K562 (cell line): ENCODE data around the gene UBTD1. TPM values are rescaled to one million over a fixed set of nuclear protein-coding genes. Genes with fewer than 3 reads are reported as not detected.

ENCODE experiments used
- ATAC-seq: fragments of 200-7000 bp; cut with Tn5 transposase; 3 replicates; pipeline ENCODE4 v1.9.1; 2020; ENCODE audit warnings: moderate library complexity
- BruUV-seq: library from RNA; stranded (reverse); fragments of 400-500 nt; replicated peaks from 2 replicates; lab custom pipeline; 2021; lab: Mats Ljungman, UMichigan
- CTCF ChIA-PET: fragments of 300-600 bp; formaldehyde crosslinking; extraction: SDS; loops from one replicate; lab custom pipeline; 2021; ENCODE audit warnings: low intra/inter-chr PET ratio; lab: Yijun Ruan, JAX
- POLR2A ChIA-PET: fragments of 300-600, 350-650 bp; sonication (Branson Sonifier 250); formaldehyde crosslinking; extraction: SDS; loops from one replicate; lab custom pipeline; 2021; ENCODE audit warnings: antibody characterized with exemption, inconsistent platforms; lab: Yijun Ruan, JAX
- DNase-seq, 4 experiments: peaks; one replicate each; pipeline versions ENCODE4 v3.0.0 to v3.0.0-alpha.2; 2011 to 2018; ENCODE audit warnings: low spot score in 3 of 4, mixed read lengths in 3 of 4; ENCODE audit errors: extremely low read depth in 1 of 4
- FAIRE-seq: peaks from 2 replicates; lab custom pipeline; 2011; peaks lifted over from hg19 to GRCh38; lab: Jason Lieb, UNC
- H2AFZ ChIP-seq: 2 replicates; pipeline ENCODE4 v1.6.0; 2011; ENCODE audit warnings: low read depth, low read length, control low read depth, inconsistent platforms
- H3K27ac ChIP-seq: fragments of 200-600 bp; 3 replicates; pipeline ENCODE4 v1.8.0; 2011; ENCODE audit warnings: low read depth, mild to moderate bottlenecking, control low read depth, inconsistent platforms, low read length, moderate library complexity, mixed read lengths; ENCODE audit errors: extremely low read depth
- H3K27me3 ChIP-seq, 2 experiments: fragments of 300-600 bp in 1 of 2; 2 replicates in 1 of 2; 3 replicates in 1 of 2; pipeline versions ENCODE4 v1.6.0 to v1.8.0; 2011; ENCODE audit warnings: inconsistent platforms in 2 of 2, low read length in 2 of 2, mild to moderate bottlenecking in 1 of 2, mixed read lengths in 1 of 2, moderate library complexity in 1 of 2; ENCODE audit not compliant: control insufficient read depth in 2 of 2, insufficient read depth in 2 of 2
- H3K36me3 ChIP-seq: fragments of 300-600 bp; 3 replicates; pipeline ENCODE4 v1.8.0; 2011; ENCODE audit warnings: mild to moderate bottlenecking, low read length, inconsistent platforms; ENCODE audit not compliant: control insufficient read depth, insufficient read depth
- H3K4me1 ChIP-seq, 2 experiments: fragments of 200-600 bp in 1 of 2; replicated peaks in 1 of 2; 2 replicates in 1 of 2; 3 replicates in 1 of 2; pipeline versions ENCODE4 v1.5.1 to v1.8.0; 2011; ENCODE audit warnings: inconsistent platforms in 2 of 2, low read length in 2 of 2, mild to moderate bottlenecking in 1 of 2, mixed read lengths in 1 of 2, moderate library complexity in 1 of 2; ENCODE audit not compliant: control insufficient read depth in 2 of 2, insufficient read depth in 2 of 2
- H3K4me2 ChIP-seq: 2 replicates; pipeline ENCODE4 v1.6.1; 2011; ENCODE audit warnings: low read length, control low read depth, inconsistent platforms, mixed read lengths; ENCODE audit not compliant: insufficient read depth
- H3K4me3 ChIP-seq: fragments of 200-600 bp; sonication (generic), shearing (Covaris generic); 2 replicates; pipeline ENCODE4 v1.5.1; 2016; ENCODE audit warnings: control low read depth, inconsistent platforms
- H3K79me2 ChIP-seq: fragments of 200-600 bp; 3 replicates; pipeline ENCODE4 v1.8.0; 2011; ENCODE audit warnings: low read length, inconsistent platforms; ENCODE audit not compliant: control insufficient read depth, insufficient read depth
- H3K9ac ChIP-seq, 2 experiments: 2 replicates each; pipeline versions ENCODE4 v1.6.0 to v1.6.1; 2011; ENCODE audit warnings: low read depth in 2 of 2, low read length in 2 of 2, control low read depth in 1 of 2, inconsistent platforms in 1 of 2, mild to moderate bottlenecking in 1 of 2, mixed read lengths in 1 of 2; ENCODE audit not compliant: insufficient read depth in 1 of 2
- H3K9me1 ChIP-seq: one replicate; pipeline ENCODE4 v1.6.0; 2011; ENCODE audit warnings: inconsistent platforms, mild to moderate bottlenecking, low read length, moderate library complexity; ENCODE audit not compliant: control insufficient read depth, insufficient read depth
- H3K9me3 ChIP-seq: replicated peaks from 2 replicates; pipeline ENCODE4 v1.5.1; 2011; ENCODE audit warnings: low read depth, low read length, inconsistent platforms; ENCODE audit not compliant: control insufficient read depth, insufficient read depth
- H4K20me1 ChIP-seq: replicated peaks from 2 replicates; pipeline ENCODE4 v1.6.1; 2011; ENCODE audit warnings: low read length, inconsistent platforms, mixed read lengths; ENCODE audit not compliant: control insufficient read depth, insufficient read depth
- DIDO1 ChIP-seq: fragments of 450-650 bp; IDR thresholded peaks from 2 replicates; pipeline ENCODE4 v1.6.1; 2016; ENCODE audit warnings: low read depth, missing biosample characterization, missing genetic modification characterization
- HCFC1 ChIP-seq: IDR thresholded peaks from 2 replicates; pipeline ENCODE4 v1.6.1; 2012; ENCODE audit warnings: low read depth, low read length, improper control_type of control experiment
- ID3 ChIP-seq, 2 experiments: fragments of 250-450 bp in 1 of 2; fragments of 450-650 bp in 1 of 2; sonication (Bioruptor Pico) in 1 of 2; IDR thresholded peaks; 2 replicates each; pipeline versions ENCODE4 v1.6.1 to v1.8.0; 2016 to 2021; ENCODE audit warnings: mild to moderate bottlenecking in 2 of 2, moderate library complexity in 2 of 2, missing compliant biosample characterization in 1 of 2, missing genetic modification characterization in 1 of 2
- POLR3A ChIP-seq: IDR thresholded peaks from 2 replicates; pipeline ENCODE4 v1.6.1; 2011; ENCODE audit warnings: borderline replicate concordance, mild to moderate bottlenecking, moderate library complexity; ENCODE audit not compliant: insufficient read length, insufficient read depth; ENCODE audit errors: extremely low read depth
- SNRNP70 ChIP-seq: fragments of 200-400 bp; formaldehyde crosslinking; optimal IDR thresholded peaks from 2 replicates; pipeline ENCODE3; 2017; ENCODE audit warnings: low read depth, low read length
- ZNF263 ChIP-seq: sonication (generic); formaldehyde crosslinking; IDR thresholded peaks from 2 replicates; pipeline ENCODE4 v1.8.0; 2022; ENCODE audit warnings: mild to moderate bottlenecking, missing genetic modification reagents, borderline replicate concordance
- ZNF311 ChIP-seq: fragments of 250-450 bp; sonication (Bioruptor Pico); IDR thresholded peaks from 2 replicates; pipeline ENCODE4 v1.4.0; 2020; ENCODE audit warnings: mild to moderate bottlenecking, moderate library complexity
- ZNF740 ChIP-seq, 3 experiments: fragments of 200-800 bp in 1 of 3; sonication (Bioruptor generic) in 1 of 3; sonication (generic) in 1 of 3; formaldehyde crosslinking in 1 of 3; IDR thresholded peaks; 2 replicates each; pipeline versions ENCODE4 v1.6.1 to v1.8.0; 2016 to 2022; ENCODE audit warnings: mild to moderate bottlenecking in 2 of 3, missing compliant biosample characterization in 2 of 3, missing genetic modification characterization in 2 of 3, missing genetic modification reagents in 1 of 3
- WGBS: fragments of 100-300 bp; shearing (Covaris generic); methylation state at CpG from one replicate; pipeline ENCODE4 v1.1.6; 2016; ENCODE audit warnings: low coverage, mixed read lengths; ENCODE audit not compliant: insufficient coverage; ENCODE audit errors: missing lambda C conversion rate; 5-methylcytosine and 5-hydroxymethylcytosine counted together
- in situ Hi-C: fragments of 300-500 bp; cut with MboI; formaldehyde crosslinking; loops from 4 replicates; pipeline ENCODE4 v1.15.0; 2018; ENCODE audit warnings: inconsistent platforms, mixed read lengths
- intact Hi-C: fragments of 100-400 bp; cut with micrococcal nuclease; formaldehyde crosslinking; loops from 2 replicates; pipeline ENCODE4 v1.14.2; 2022
- polyA plus RNA-seq, 8 experiments: library from polyadenylated mRNA; depleted of rRNA in 4 of 8; stranded (reverse) in 5 of 8; unstranded in 3 of 8; fragments of >200 nt; fragmentation: Nextera tagmentation in 2 of 8; fragmentation: Illumina TruSeq in 1 of 8; extraction: Ambion mirVana in 2 of 8; extraction: Trizol in 1 of 8; gene quantifications; 2 replicates each; pipeline versions ENCODE4 v1.2.1 to v1.2.3, GENCODE V29; 2011 to 2014; ENCODE audit warnings: inconsistent platforms in 1 of 8, missing spikeins in 1 of 8
- total RNA-seq, 7 experiments: library from RNA; depleted of rRNA in 6 of 7; stranded (reverse); fragments of >200 nt in 6 of 7; fragmentation: Illumina TruSeq in 2 of 7; extraction: Trizol in 2 of 7; gene quantifications; 2 replicates each; pipeline versions ENCODE4 v1.2.1 to v1.2.3, GENCODE V29; 2011 to 2021; ENCODE audit warnings: low replicate concordance in 1 of 7
- TF ChIP-seq, protein P1 (sequence below): fragments of 200-800 bp; sonication (Bioruptor generic); IDR thresholded peaks from 2 replicates; pipeline ENCODE4 v1.6.1; 2017; ENCODE audit warnings: missing genetic modification characterization, missing compliant biosample characterization

UBTD1 gene
- total and polyA plus RNA-seq, 9 of the 15 experiments (the other 6 are each of a cell fraction or from before 2014, with no cell fraction given): 0.08 to 1.6 (median 0.81) TPM; not detected in 1

GRCh38 chr10:97573672-97574071 lies 74.9 kb downstream of the UBTD1 start:
- H3K4me3 ChIP-seq: no peak overlapping the region
- FAIRE-seq (no peak), ATAC-seq (no peak), DNase-seq (no peak)
- ChIA-PET POLR2A (interaction anchor here (1.0 to 1.2 kb wide), 2 partner anchors 12 to 39 kb away, joined by 3 read pairs; no protein-coding TSS in a partner anchor), CTCF (interaction anchor here (3.4 kb wide), 1 partner anchor 39 kb away, joined by 23 read pairs; no protein-coding TSS in a partner anchor)
- intact Hi-C loops: loop anchor here (5.0 to 10.0 kb wide), 2 partner anchors 111 to 159 kb away; partner anchors contain the start of gene AVPI1
- WGBS: 22% methylated on average over 2 of the region's 2 CpGs
- H3K27ac ChIP-seq: no peak overlapping the region
- in situ Hi-C loops: no loop called here
- BruUV-seq: no TSS peak
- no peaks in the 10 kb centered on the region for H3K27me3 ChIP-seq
- H3K9me1 ChIP-seq: no peaks in the 10 kb centered on the region
- H4K20me1 ChIP-seq: no peaks in the 10 kb centered on the region
- H3K36me3 ChIP-seq: no peaks in the 10 kb centered on the region
- H3K9ac ChIP-seq: no peak overlapping the region
- no peaks in the 10 kb centered on the region for H3K79me2 ChIP-seq
- H3K9me3 ChIP-seq: no peaks in the 10 kb centered on the region
- H2AFZ ChIP-seq: no peak overlapping the region
- peaks cover 2 to 17% of the 10 kb centered on the region in 2 experiments; a peak in 4 of 5 replicates for H3K4me1 ChIP-seq
- no peak overlapping the region for H3K4me2 ChIP-seq
- no peak for TF ChIP-seq SNRNP70
- no peak for TF ChIP-seq ZNF740 (CRISPR knock-in tag; IDR thresholded peaks at IDR 0.05)
- TF ChIP-seq ZNF740 (tag; IDR thresholded peaks at IDR 0.05): no peak
- no peak for TF ChIP-seq ZNF263
- TF ChIP-seq, protein P1, sequence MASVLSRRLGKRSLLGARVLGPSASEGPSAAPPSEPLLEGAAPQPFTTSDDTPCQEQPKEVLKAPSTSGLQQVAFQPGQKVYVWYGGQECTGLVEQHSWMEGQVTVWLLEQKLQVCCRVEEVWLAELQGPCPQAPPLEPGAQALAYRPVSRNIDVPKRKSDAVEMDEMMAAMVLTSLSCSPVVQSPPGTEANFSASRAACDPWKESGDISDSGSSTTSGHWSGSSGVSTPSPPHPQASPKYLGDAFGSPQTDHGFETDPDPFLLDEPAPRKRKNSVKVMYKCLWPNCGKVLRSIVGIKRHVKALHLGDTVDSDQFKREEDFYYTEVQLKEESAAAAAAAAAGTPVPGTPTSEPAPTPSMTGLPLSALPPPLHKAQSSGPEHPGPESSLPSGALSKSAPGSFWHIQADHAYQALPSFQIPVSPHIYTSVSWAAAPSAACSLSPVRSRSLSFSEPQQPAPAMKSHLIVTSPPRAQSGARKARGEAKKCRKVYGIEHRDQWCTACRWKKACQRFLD (CRISPR knock-in tag): no peak
- no peak for TF ChIP-seq ID3 (CRISPR knock-in tag; IDR thresholded peaks at IDR 0.05)
- no peak for TF ChIP-seq ID3 (tag; IDR thresholded peaks at IDR 0.05)
- no peak for TF ChIP-seq POLR3A
- no peak for TF ChIP-seq DIDO1 (tag)
- no peak for TF ChIP-seq HCFC1
- no peak for TF ChIP-seq ZNF311
